HepG2 (cell line): Measurements from ENCODE around the gene ABCC8. TPM values are rescaled to one million over a fixed set of nuclear protein-coding genes. Genes with fewer than 3 reads are reported as not detected.

Experiments used
- AHDC1 ChIP-seq: sonication (generic); formaldehyde crosslinking; IDR thresholded peaks from 2 replicates; pipeline ENCODE4 v1.5.1; 2020; ENCODE audit warnings: mild to moderate bottlenecking, missing genetic modification reagents, borderline replicate concordance
- BCL3 ChIP-seq: sonication (generic); formaldehyde crosslinking; IDR thresholded peaks from 2 replicates; pipeline ENCODE4 v1.5.1; 2020; ENCODE audit warnings: mild to moderate bottlenecking, missing genetic modification reagents, moderate library complexity
- GLI4 ChIP-seq: sonication (generic); formaldehyde crosslinking; IDR thresholded peaks from 2 replicates; pipeline ENCODE4 v1.5.1; 2020; ENCODE audit warnings: missing genetic modification reagents, mild to moderate bottlenecking, moderate library complexity, borderline replicate concordance
- HIVEP1 ChIP-seq: sonication (generic); formaldehyde crosslinking; IDR thresholded peaks from 2 replicates; pipeline ENCODE4 v1.4.0; 2020; ENCODE audit warnings: mild to moderate bottlenecking, missing genetic modification reagents
- NFIB ChIP-seq: sonication (generic); formaldehyde crosslinking; IDR thresholded peaks from 2 replicates; pipeline ENCODE4 v1.9.0; 2021; ENCODE audit warnings: missing genetic modification reagents, mild to moderate bottlenecking, borderline replicate concordance
- PHF5A ChIP-seq: IDR thresholded peaks from one replicate; pipeline ENCODE4 v1.6.1; 2018; ENCODE audit warnings: low read depth, missing genetic modification reagents; ENCODE audit not compliant: unreplicated experiment
- PRDM15 ChIP-seq: sonication (generic); formaldehyde crosslinking; IDR thresholded peaks from 2 replicates; pipeline ENCODE4 v1.4.0; 2020; ENCODE audit warnings: missing genetic modification reagents
- XRCC5 ChIP-seq: fragments of 200-400 bp; formaldehyde crosslinking; optimal IDR thresholded peaks from 2 replicates; pipeline ENCODE3; 2017; ENCODE audit warnings: mild to moderate bottlenecking, low read length
- ZBTB21 ChIP-seq: sonication (generic); formaldehyde crosslinking; IDR thresholded peaks from 2 replicates; pipeline ENCODE4 v1.4.0; 2020; ENCODE audit warnings: missing genetic modification reagents
- ZNF75D ChIP-seq: sonication (generic); formaldehyde crosslinking; IDR thresholded peaks from 2 replicates; pipeline ENCODE4 v1.8.1; 2023; ENCODE audit warnings: missing genetic modification reagents, mild to moderate bottlenecking, borderline replicate concordance
- ZSCAN12 ChIP-seq: sonication (generic); formaldehyde crosslinking; IDR thresholded peaks from 2 replicates; pipeline ENCODE4 v1.9.0; 2021; ENCODE audit warnings: mild to moderate bottlenecking, missing genetic modification reagents
- polyA plus RNA-seq, 8 experiments: library from polyadenylated mRNA; depleted of rRNA in 3 of 8; stranded (reverse) in 7 of 8; unstranded in 1 of 8; fragments of >200 nt; fragmentation: Illumina TruSeq in 4 of 8; extraction: Trizol in 4 of 8; gene quantifications; 2 replicates each; pipeline versions ENCODE4 v1.2.1 to v1.2.3, GENCODE V29; 2011 to 2016; ENCODE audit warnings: low read depth in 4 of 8, missing spikeins in 1 of 8, mixed read lengths in 1 of 8; ENCODE audit not compliant: insufficient read depth in 1 of 8
- total RNA-seq, 5 experiments: library from RNA; depleted of rRNA; stranded (reverse); fragments of >200 nt; fragmentation: Illumina TruSeq; extraction: Trizol; gene quantifications; 2 replicates each; pipeline ENCODE4 v1.2.3, GENCODE V29; 2016; ENCODE audit warnings: low read depth in 1 of 5
- TF ChIP-seq, protein P1 (sequence below): sonication (generic); formaldehyde crosslinking; IDR thresholded peaks from 2 replicates; pipeline ENCODE4 v1.8.1; 2023; ENCODE audit warnings: missing genetic modification reagents, inconsistent platforms, borderline replicate concordance

ABCC8 gene
- total and polyA plus RNA-seq, 2 of the 13 experiments (the other 11 are each of a cell fraction or from before 2014, with no cell fraction given): not detected

GRCh38 chr11:17515443-17516176 is 39.0 kb upstream of the ABCC8 start (continued):
- TF ChIP-seq PRDM15 (no peak), HIVEP1 (no peak), ZSCAN12 (no peak), GLI4 (no peak), PHF5A (no peak), AHDC1 (no peak), NFIB (CRISPR knock-in tag) (no peak), ZBTB21 (CRISPR knock-in tag) (no peak), ZNF75D (CRISPR knock-in tag) (no peak), BCL3 (CRISPR knock-in tag) (no peak), XRCC5 (no peak)
- TF ChIP-seq, protein P1, sequence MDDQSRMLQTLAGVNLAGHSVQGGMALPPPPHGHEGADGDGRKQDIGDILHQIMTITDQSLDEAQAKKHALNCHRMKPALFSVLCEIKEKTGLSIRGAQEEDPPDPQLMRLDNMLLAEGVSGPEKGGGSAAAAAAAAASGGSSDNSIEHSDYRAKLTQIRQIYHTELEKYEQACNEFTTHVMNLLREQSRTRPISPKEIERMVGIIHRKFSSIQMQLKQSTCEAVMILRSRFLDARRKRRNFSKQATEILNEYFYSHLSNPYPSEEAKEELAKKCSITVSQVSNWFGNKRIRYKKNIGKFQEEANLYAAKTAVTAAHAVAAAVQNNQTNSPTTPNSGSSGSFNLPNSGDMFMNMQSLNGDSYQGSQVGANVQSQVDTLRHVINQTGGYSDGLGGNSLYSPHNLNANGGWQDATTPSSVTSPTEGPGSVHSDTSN (CRISPR knock-in tag): no peak
